NOMO-1 (cell line): ENCODE results near the gene OR2AT4.
"Not testable (repeated sequence)": the region's sequence is repeated elsewhere in the genome, so short reads cannot be mapped to it uniquely, and the experiment has no call there.

ENCODE experiments used
- DNase-seq, 2 experiments: peaks; one replicate each; lab custom pipeline; 2025; ENCODE audit not compliant: unreplicated experiment in 2 of 2; lab: John Stamatoyannopoulos, UW

The OR2AT4 gene

GRCh38 chr11:75068993-75069392, 27.7 kb downstream of the OR2AT4 start:
- no peak for DNase-seq

GRCh38 chr11:75068559-75068958, 28.1 kb downstream of the OR2AT4 start:
- DNase-seq, result no peak

- DNase-seq, result no peak
These were observed 30.6 kb downstream of the OR2AT4 start for GRCh38 chr11:75066061-75066460.

- DNase-seq, result no peak
These were observed 32.8 kb downstream of the OR2AT4 start for GRCh38 chr11:75063741-75064314.

- no peak for DNase-seq
These were observed 37.4 kb downstream of the OR2AT4 start for GRCh38 chr11:75059299-75059698.

- no peak for DNase-seq
These were observed 39.9 kb downstream of the OR2AT4 start for GRCh38 chr11:75056814-75057213.

GRCh38 chr11:75055511-75055910, 41.2 kb downstream of the OR2AT4 start:
- DNase-seq, result no peak

- no peak for DNase-seq
These were observed 44.2 kb downstream of the OR2AT4 start for GRCh38 chr11:75052457-75052856.

- DNase-seq, result no peak
These were observed 45.6 kb downstream of the OR2AT4 start for GRCh38 chr11:75051043-75051442.

- DNase-seq, result no peak
These were observed 46.2 kb downstream of the OR2AT4 start for GRCh38 chr11:75050516-75050915.

GRCh38 chr11:75049501-75050266, 47.0 kb downstream of the OR2AT4 start:
- not testable (repeated sequence) for DNase-seq

- DNase-seq, result no peak
These were observed 49.5 kb downstream of the OR2AT4 start for GRCh38 chr11:75047191-75047590.

GRCh38 chr11:75046668-75047067, 50.0 kb downstream of the OR2AT4 start:
- DNase-seq, result not testable (repeated sequence)

GRCh38 chr11:75044381-75045170, 52.1 kb downstream of the OR2AT4 start:
- not testable (repeated sequence) for DNase-seq

- not testable (repeated sequence) for DNase-seq
These were observed 54.9 kb downstream of the OR2AT4 start for GRCh38 chr11:75041821-75042220.

- no peak for DNase-seq
These were observed 55.4 kb downstream of the OR2AT4 start for GRCh38 chr11:75041263-75041662.

GRCh38 chr11:75040167-75040770, 56.4 kb downstream of the OR2AT4 start:
- DNase-seq, result no peak

GRCh38 chr11:75035911-75036565, 60.6 kb downstream of the OR2AT4 start:
- no peak for DNase-seq

- no peak for DNase-seq
These were observed 61.4 kb downstream of the OR2AT4 start for GRCh38 chr11:75035256-75035655.

- no peak for DNase-seq
These were observed 62.8 kb downstream of the OR2AT4 start for GRCh38 chr11:75033916-75034315.

- no peak for DNase-seq
These were observed 64.1 kb downstream of the OR2AT4 start for GRCh38 chr11:75032550-75032935.
